GM21390 (cell line): ENCODE results near the gene IL6R.

Experiments used
- ATAC-seq: cut with Tn5 transposase; IDR thresholded peaks from one replicate; pipeline ENCODE4 v1.9.1; 2021; ENCODE audit not compliant: unreplicated experiment

Gene IL6R

DNA sequence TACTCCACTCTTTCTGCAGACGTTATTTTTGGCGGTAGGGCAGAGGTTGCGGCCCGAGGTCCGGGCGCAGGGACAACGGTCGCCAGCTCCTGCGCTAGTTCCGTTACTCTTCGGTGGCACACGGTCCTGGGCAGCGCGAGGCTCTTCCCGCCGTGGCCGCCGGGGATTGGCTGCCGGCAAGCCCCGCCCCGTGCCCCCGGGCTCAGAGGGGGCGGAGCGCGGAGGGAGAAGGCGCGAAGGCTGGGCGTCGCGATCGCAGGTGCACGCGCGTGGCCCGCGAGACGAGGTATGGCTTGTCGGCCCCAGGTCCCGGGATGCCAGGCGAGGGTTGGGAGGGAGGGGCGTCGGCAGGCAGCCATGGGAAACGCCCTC, 97.6 kb downstream of the IL6R start:
- ATAC-seq = no peak

DNA sequence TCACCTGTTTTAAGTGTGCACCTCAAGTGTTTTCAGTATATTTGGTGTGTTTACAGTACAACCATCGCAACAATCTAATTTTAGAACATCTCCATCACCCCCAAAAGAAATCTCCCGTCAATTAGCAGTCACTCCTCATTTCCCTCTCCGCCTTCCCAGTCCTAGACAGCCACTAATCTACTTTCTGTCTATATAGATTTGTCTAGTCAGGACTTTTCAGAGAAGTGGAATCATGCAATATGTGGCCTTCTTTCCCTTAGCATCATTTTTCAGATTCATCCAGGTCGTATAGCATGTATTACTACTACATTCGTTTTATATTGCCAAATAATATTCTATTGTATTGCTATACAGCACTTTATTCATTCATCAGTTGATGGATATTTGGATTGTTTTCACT, 98.8 kb downstream of the IL6R start:
- no peak for ATAC-seq

DNA sequence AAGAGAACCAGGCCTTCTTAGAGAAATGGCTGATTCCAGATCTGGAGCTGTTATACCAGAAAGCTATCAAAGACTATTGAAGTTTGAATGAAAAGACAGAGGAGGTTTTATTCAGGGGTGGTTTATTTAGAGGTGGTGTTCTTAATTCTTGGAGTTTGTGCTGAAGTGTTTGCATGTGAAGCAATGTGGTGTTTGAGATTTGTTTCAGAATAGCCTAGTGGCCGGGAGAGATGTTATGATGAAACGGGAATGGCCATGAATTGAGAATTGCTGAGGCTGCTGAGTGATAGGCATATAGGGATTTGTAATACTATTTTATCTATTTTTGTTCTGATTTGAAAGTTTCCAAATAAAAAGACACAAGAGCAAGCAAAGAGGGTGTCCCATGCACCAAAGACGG, 107.6 kb downstream of the IL6R start:
- ATAC-seq = no peak

DNA sequence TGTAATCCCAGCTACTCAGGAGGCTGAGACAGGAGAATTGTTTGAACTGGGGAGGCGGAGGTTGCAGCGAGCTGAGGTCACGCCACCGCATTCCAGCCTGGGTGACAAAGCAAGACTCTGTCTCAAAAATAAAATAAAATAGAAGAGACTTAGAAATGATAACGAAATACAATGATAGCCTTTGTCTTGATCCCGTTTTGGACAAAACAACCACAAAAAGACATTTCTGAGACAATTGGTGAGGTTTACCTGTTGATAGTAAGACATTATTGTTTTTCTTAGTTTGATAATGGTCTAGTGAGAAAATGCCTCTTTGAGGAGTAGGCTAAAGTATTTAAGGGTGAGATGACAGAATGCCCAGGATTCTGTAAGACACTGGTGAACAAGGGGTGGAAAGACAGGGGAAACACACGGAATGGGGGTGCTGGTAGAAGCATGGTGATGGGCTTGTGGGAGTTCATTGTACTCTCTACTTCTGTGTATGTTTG, 109.0 kb downstream of the IL6R start:
- no peak for ATAC-seq

DNA sequence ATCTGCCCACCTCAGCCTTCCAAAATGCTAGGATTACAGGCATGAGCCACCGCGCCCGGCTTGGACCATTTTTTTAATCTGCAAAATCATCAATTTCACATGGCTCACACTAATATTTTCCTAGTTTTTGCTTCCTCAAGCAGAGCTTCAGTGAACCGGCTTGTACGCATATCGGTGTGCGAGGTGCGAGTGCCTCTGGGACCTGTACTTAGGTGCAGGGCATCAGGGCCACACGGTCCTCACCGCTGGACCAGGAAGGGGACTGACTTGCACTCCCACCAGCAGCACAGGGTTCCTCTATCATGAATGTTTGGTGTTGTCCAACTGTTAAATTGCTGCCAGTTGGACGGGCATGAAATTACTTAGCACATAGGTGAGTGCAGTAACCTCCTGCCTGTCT, 112.5 kb downstream of the IL6R start:
- no peak for ATAC-seq
